Activated CD4-positive, alpha-beta T cell treated with anti-CD3 and anti-CD28 coated beads, Interleukin-2, Interleukin-4, amounts not matched to agents 100 ng/mL and 50 ng/mL, durations not matched to agents 16 hours and 8 hours (primary cell): Measurements from ENCODE around the gene PTBP2.
"Not testable (repeated sequence)": the region's sequence is repeated elsewhere in the genome, so short reads cannot be mapped to it uniquely, and the experiment has no call there.

ENCODE experiments used
- DNase-seq: peaks from one replicate; pipeline ENCODE4 v3.0.0-alpha.2; 2020; ENCODE audit warnings: low spot score

PTBP2 gene

DNA sequence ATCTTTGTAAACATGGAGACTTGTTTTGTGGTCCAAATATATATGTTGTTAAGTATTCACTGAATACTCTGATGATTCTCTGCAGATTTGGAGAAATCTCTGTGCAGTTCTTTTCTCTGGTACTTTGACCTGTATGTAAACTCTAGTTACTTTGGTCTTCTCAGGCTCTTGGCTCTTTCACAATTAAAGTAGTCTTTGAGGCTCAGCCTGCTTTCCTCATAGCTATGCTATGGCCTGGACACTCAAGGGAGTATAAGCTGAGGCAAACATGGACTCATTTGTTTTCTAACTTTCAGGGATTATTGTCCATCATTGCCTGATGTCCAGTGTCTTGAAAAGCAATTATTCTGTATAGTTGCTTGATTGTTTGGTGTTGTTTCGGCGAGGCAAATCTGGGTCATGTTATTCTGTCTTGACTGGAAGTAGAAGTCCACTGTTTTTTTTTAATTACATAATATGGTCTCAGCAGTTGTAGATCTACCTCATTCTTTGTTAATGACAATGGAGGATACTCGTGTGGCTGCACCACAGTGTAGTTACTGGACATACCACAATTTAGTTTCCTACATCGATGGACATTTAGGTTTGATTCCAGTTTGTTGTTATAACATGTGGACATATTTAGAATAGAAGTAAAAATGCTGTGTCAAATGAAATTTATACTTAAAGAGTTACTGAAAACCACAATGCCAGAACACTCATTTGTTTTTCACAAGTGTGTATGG lies 9.2 kb downstream of the PTBP2 start:
- no peak for DNase-seq

GRCh38 chr1:96741335-96741734 lies 19.8 kb downstream of the PTBP2 start:
- no peak for DNase-seq

DNA sequence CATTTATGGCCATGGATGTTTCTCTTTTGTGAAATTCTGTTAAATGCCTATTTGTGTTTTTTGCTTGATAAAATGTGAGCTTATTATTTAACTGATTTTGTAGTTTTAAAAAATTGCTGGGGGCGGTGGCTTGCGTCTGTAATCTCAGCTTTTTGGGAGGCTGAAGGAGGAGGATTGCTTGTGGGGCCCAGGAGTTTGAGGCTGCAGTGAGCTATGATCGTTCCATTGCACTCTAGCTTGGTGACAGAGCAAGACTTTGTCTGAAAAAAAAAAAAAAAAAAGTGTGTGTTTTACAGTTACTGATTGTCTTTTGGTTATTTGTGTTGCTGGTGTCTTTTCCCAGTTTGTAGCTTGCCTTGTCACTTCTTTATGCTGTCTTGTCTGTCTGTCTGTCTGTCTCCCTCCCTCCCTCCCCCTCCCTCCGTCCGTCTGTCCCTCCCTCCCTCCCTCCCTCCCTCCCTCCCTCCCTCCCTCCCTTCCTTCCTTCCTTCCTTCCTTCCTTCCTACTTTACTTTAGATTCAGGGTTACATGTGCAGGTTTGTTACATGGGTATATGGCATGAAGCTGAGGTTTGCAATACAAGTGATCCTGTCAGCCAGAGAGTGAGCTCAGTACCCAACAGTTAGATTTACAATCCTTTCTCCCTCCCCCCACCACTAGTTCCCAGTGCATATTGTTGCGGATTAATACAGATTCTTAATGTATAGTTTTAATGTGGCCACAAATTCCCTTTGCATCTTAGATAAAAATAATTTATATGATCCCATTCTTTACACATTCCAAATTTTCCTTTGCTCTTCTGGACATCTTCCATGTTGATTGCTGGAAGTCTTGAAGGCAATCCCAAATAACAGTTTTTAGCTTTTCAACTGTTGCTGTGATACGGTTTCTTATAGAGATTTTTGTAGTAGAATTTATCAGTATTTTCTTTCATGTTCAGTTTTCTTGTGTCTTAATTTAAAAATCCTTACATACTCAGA lies 25.1 kb downstream of the PTBP2 start:
- no peak for DNase-seq

- DNase-seq, result no peak
These were observed 26.0 kb downstream of the PTBP2 start for GRCh38 chr1:96747565-96747964.

- no peak for DNase-seq
These were observed 26.5 kb downstream of the PTBP2 start for GRCh38 chr1:96748078-96748477.

DNA sequence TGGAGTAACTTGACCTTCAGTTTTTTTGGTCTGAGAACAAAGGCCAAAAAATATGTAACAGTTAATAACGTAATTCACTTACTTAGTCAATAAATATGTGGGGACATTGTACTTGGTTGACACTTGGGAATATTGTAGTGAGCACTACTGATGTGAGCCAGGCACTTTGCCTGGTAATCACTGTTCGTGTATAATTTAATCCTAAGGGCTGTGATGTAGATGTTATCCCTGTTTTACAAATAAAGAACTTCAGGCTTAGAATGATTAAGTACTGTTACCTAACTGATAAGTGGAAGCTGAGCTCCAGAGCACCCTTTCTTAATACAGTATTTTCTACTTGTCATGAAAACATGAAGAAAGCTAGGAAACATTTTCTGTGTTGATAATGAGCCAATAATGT lies 28.0 kb downstream of the PTBP2 start:
- DNase-seq, result no peak

GRCh38 chr1:96752394-96752793 lies 30.8 kb downstream of the PTBP2 start:
- DNase-seq, result no peak

GRCh38 chr1:96756789-96757188 lies 35.2 kb downstream of the PTBP2 start:
- no peak for DNase-seq

GRCh38 chr1:96762586-96762985 lies 41.0 kb downstream of the PTBP2 start:
- not testable (repeated sequence) for DNase-seq

GRCh38 chr1:96763514-96763913 lies 41.9 kb downstream of the PTBP2 start:
- DNase-seq, result no peak

GRCh38 chr1:96764469-96764868 lies 42.9 kb downstream of the PTBP2 start:
- DNase-seq, result no peak

DNA sequence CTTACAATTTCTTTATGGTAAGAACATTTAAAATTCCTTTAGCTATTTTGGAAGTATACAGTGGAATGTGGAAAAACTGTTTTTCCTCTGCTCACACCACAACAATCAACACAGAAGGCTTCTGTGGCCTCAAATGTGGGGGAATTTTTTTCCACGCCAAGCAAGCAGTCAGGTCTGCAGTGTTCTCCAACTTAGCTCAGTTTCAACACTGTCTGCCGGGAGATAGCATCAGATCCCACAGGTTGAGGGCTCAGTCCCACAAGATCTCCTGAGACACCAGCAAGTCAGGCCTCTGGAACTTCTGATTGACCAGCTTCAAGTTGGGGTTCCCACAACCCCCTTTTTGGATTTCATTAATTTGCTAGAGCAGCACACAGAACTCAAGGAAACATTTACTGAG lies 50.3 kb downstream of the PTBP2 start:
- no peak for DNase-seq

GRCh38 chr1:96772349-96772748 lies 50.8 kb downstream of the PTBP2 start:
- no peak for DNase-seq

DNA sequence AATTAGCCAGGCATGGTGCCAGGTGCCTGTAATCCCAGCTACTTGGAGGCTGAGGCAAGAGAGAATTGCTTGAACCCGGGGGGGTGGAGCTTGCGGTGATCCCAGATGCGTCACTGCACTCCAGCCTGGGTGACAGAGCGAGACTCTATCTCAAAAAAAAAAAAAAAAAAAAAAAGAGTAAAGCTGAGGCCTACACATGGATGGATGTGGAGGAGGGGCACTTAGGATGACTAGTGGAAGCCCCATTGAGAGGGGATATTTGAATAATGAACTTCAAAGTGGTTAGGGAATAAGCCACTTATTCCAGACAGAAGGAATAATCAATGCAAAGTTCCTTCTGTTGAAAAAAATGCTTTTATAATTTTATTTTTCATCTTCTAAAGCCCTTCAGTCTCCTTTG lies 51.4 kb downstream of the PTBP2 start:
- no peak for DNase-seq

GRCh38 chr1:96782206-96782605 lies 60.6 kb downstream of the PTBP2 start:
- DNase-seq, result no peak

GRCh38 chr1:96782856-96783255 lies 61.3 kb downstream of the PTBP2 start:
- DNase-seq, result no peak

GRCh38 chr1:96790599-96790998 lies 69.0 kb downstream of the PTBP2 start:
- no peak for DNase-seq

- DNase-seq, result no peak
These were observed 70.6 kb downstream of the PTBP2 start for GRCh38 chr1:96792220-96792619.

DNA sequence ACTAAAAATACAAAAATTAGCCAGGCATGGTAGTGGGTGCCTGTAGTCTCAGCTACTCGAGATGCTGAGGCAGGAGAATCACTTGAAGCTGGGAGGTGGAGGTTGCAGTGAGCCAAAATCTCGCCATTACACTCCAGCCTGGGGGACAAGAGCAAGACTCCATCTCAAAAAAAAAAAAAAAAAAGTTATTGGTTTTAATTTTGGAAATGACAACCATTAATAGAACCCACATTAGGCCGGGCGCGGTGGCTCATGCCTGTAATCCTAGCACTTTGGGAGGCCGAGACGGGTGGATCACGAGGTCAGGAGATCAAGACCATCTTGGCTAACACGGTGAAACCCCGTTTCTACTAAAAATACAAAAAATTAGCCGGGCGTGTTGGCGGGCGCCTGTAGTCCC lies 80.1 kb downstream of the PTBP2 start:
- not testable (repeated sequence) for DNase-seq

DNA sequence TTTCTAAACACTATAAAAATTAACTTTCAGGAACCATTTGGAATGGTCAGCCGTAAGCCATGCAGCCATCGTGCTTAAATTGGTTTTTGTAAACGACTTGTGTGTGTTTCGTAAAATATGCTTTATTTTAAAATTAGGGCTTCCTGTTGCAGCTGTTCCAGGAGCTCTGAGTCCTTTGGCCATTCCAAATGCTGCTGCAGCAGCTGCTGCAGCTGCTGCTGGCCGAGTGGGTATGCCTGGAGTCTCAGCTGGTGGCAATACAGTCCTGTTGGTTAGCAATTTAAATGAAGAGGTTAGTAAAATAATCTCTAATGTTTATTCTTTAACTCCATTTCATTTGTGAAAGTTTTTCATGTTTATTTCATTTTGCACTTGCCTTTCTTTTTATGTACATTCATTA lies 83.1 kb downstream of the PTBP2 start:
- no peak for DNase-seq

GRCh38 chr1:96808191-96808590 lies 86.6 kb downstream of the PTBP2 start:
- no peak for DNase-seq

DNA sequence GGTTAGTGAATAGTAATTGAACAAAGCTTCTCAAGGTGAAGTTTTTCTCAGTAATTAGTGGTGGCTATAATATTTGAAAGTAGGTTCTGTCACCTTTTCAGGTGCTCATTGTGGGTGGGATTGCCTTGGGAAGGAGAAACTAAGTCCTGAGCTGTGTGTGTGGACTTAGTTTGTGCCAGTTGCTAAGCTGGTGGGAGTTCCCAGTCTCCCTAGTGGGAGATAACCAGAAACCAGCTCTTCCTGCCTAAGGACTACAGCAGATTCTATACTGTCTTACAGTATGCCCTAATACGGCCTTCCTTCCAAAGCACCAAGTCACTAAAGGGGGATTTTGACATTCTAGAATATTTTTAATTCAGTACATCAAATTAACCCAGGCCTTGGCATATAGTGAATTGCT lies 94.3 kb downstream of the PTBP2 start:
- DNase-seq, result no peak

DNA sequence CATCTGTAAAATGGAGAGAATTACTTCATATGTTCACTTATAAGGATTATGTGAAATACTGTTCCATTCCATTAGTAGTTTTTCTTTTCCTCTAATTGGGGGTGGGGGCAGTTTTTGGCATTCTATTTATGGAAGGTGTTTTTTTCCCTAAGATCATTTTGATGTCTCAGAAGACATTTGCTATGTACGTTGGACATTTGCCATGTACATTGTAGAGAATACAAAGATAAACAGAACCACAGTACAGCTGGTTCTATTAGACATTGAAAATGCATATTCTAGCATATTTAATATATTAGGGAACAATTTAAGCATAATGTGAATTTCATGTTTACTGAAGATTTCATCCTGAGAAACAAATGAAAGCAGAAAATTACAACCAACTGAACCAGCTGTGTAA lies 98.5 kb downstream of the PTBP2 start:
- DNase-seq, result no peak
